HUES48 (cell line): ENCODE results near the gene LGALS14.

Experiments
- H3K27ac ChIP-seq: one replicate; pipeline ENCODE4 v1.7.0; 2013; ENCODE audit warnings: low read depth, low read length, inconsistent platforms
- H3K27me3 ChIP-seq: 2 replicates; pipeline ENCODE4 v1.6.1; 2013; ENCODE audit warnings: mild to moderate bottlenecking, low read length; ENCODE audit not compliant: control insufficient read depth, insufficient read depth
- H3K36me3 ChIP-seq: 2 replicates; pipeline ENCODE4 v1.6.1; 2013; ENCODE audit warnings: low read length; ENCODE audit not compliant: control insufficient read depth, insufficient read depth
- H3K4me1 ChIP-seq: 2 replicates; pipeline ENCODE4 v1.6.1; 2013; ENCODE audit warnings: mild to moderate bottlenecking, low read length; ENCODE audit not compliant: control insufficient read depth, insufficient read depth
- H3K4me3 ChIP-seq: 2 replicates; pipeline ENCODE4 v1.5.1; 2013; ENCODE audit warnings: mild to moderate bottlenecking, low read depth, low read length
- H3K9ac ChIP-seq: 2 replicates; pipeline ENCODE4 v1.6.1; 2013; ENCODE audit warnings: mild to moderate bottlenecking, low read depth, low read length, moderate library complexity
- H3K9me3 ChIP-seq: 2 replicates; pipeline ENCODE4 v1.6.1; 2013; ENCODE audit warnings: low read length; ENCODE audit not compliant: control insufficient read depth, insufficient read depth

LGALS14 gene

GRCh38 chr19:39728040-39728439 is 23.8 kb downstream of the LGALS14 start:
- no peak overlapping the region for H3K9ac ChIP-seq
- no peaks in the 10 kb centered on the region for H3K36me3 ChIP-seq
- no peaks in the 10 kb centered on the region for H3K27me3 ChIP-seq
- H3K9me3 ChIP-seq = no peaks in the 10 kb centered on the region
- H3K27ac ChIP-seq = no peak overlapping the region
- H3K4me3 ChIP-seq = no peak overlapping the region
- no peaks in the 10 kb centered on the region for H3K4me1 ChIP-seq

GRCh38 chr19:39729594-39729993 is 25.3 kb downstream of the LGALS14 start:
- Histone ChIP-seq H3K9me3 (no peaks in the 10 kb centered on the region), H3K27me3 (no peaks in the 10 kb centered on the region), H3K27ac (no peak overlapping the region), H3K9ac (no peak overlapping the region), H3K36me3 (no peaks in the 10 kb centered on the region), H3K4me3 (no peak overlapping the region), H3K4me1 (no peaks in the 10 kb centered on the region)

- H3K27me3 ChIP-seq = no peaks in the 10 kb centered on the region
- H3K9me3 ChIP-seq = no peaks in the 10 kb centered on the region
- H3K36me3 ChIP-seq = no peaks in the 10 kb centered on the region
- H3K27ac ChIP-seq = no peak overlapping the region
- H3K4me1 ChIP-seq = no peaks in the 10 kb centered on the region
- no peak overlapping the region for H3K9ac ChIP-seq
- H3K4me3 ChIP-seq = no peak overlapping the region
Observed at GRCh38 chr19:39731685-39732084, 27.4 kb downstream of the LGALS14 start.

- Histone ChIP-seq H3K9me3 (no peaks in the 10 kb centered on the region), H3K9ac (no peak overlapping the region), H3K36me3 (no peaks in the 10 kb centered on the region), H3K4me1 (no peaks in the 10 kb centered on the region; the same call in 1 of the 2 replicates), H3K27ac (no peak overlapping the region), H3K27me3 (no peaks in the 10 kb centered on the region), H3K4me3 (no peak overlapping the region)
Observed at GRCh38 chr19:39733841-39734240, 29.6 kb downstream of the LGALS14 start.

GRCh38 chr19:39735688-39736087 is 31.4 kb downstream of the LGALS14 start:
- Histone ChIP-seq H3K27me3 (no peaks in the 10 kb centered on the region), H3K9me3 (no peaks in the 10 kb centered on the region), H3K9ac (no peak overlapping the region), H3K4me1 (no peaks in the 10 kb centered on the region; the same call in 1 of the 2 replicates), H3K4me3 (no peak overlapping the region), H3K27ac (no peak overlapping the region), H3K36me3 (no peaks in the 10 kb centered on the region)

GRCh38 chr19:39736088-39736487 is 31.8 kb downstream of the LGALS14 start:
- Histone ChIP-seq H3K27me3 (no peaks in the 10 kb centered on the region), H3K27ac (no peak overlapping the region)

GRCh38 chr19:39737351-39737750 is 33.1 kb downstream of the LGALS14 start:
- Histone ChIP-seq H3K27me3 (no peaks in the 10 kb centered on the region), H3K4me1 (no peaks in the 10 kb centered on the region; the same call in 1 of the 2 replicates), H3K4me3 (no peak overlapping the region), H3K36me3 (no peaks in the 10 kb centered on the region), H3K9ac (no peak overlapping the region), H3K27ac (no peak overlapping the region), H3K9me3 (no peaks in the 10 kb centered on the region)

More at GRCh38 chr19:39736088-39736487, 31.8 kb downstream of the LGALS14 start:
- H3K36me3 ChIP-seq = no peaks in the 10 kb centered on the region
- H3K4me1 ChIP-seq = no peaks in the 10 kb centered on the region; the same call in 1 of the 2 replicates
- no peaks in the 10 kb centered on the region for H3K9me3 ChIP-seq
- H3K9ac ChIP-seq = no peak overlapping the region
- no peak overlapping the region for H3K4me3 ChIP-seq

GRCh38 chr19:39737891-39738290 is 33.6 kb downstream of the LGALS14 start, which contains the start of gene CLC:
CLC (minus strand) TSS chr19:39738029; CDS start chr19:39737952, 77 bp downstream.
- H3K9me3 ChIP-seq = no peaks in the 10 kb centered on the region
- H3K36me3 ChIP-seq = no peaks in the 10 kb centered on the region
- H3K27ac ChIP-seq = no peak within 1 kb of the TSS
- no peak within 1 kb of the TSS for H3K4me3 ChIP-seq
- no peaks in the 10 kb centered on the region for H3K27me3 ChIP-seq
- no peaks in the 10 kb centered on the region; the same call in 1 of the 2 replicates for H3K4me1 ChIP-seq
- no peak within 1 kb of the TSS for H3K9ac ChIP-seq

GRCh38 chr19:39738814-39739213 is 34.5 kb downstream of the LGALS14 start:
- Histone ChIP-seq H3K27ac (no peak overlapping the region), H3K4me1 (no peaks in the 10 kb centered on the region; the same call in 1 of the 2 replicates), H3K4me3 (no peak overlapping the region), H3K27me3 (no peaks in the 10 kb centered on the region), H3K36me3 (no peaks in the 10 kb centered on the region), H3K9me3 (no peaks in the 10 kb centered on the region), H3K9ac (no peak overlapping the region)

- H3K36me3 ChIP-seq = no peaks in the 10 kb centered on the region
- no peaks in the 10 kb centered on the region; the same call in 1 of the 2 replicates for H3K4me1 ChIP-seq
- no peaks in the 10 kb centered on the region for H3K27me3 ChIP-seq
- no peaks in the 10 kb centered on the region for H3K9me3 ChIP-seq
- no peak overlapping the region for H3K27ac ChIP-seq
- no peak overlapping the region for H3K9ac ChIP-seq
- no peak overlapping the region for H3K4me3 ChIP-seq
Observed at GRCh38 chr19:39740395-39740794, 36.1 kb downstream of the LGALS14 start.

GRCh38 chr19:39745643-39746042 is 41.4 kb downstream of the LGALS14 start:
- Histone ChIP-seq H3K9me3 (no peaks in the 10 kb centered on the region), H3K9ac (no peak overlapping the region), H3K27me3 (no peaks in the 10 kb centered on the region), H3K36me3 (no peaks in the 10 kb centered on the region), H3K27ac (no peak overlapping the region), H3K4me3 (no peak overlapping the region), H3K4me1 (no peaks in the 10 kb centered on the region)
